ENCODE measurements around the gene SIRT1. TPM values are rescaled to one million over a fixed set of nuclear protein-coding genes. Genes with fewer than 3 reads are reported as not detected.

Gene SIRT1
- total and polyA plus RNA-seq, 9 of the 15 experiments (the other 6 are each of a cell fraction or from before 2014, with no cell fraction given): 7.8 to 25.8 (median 19.1) TPM

DNA sequence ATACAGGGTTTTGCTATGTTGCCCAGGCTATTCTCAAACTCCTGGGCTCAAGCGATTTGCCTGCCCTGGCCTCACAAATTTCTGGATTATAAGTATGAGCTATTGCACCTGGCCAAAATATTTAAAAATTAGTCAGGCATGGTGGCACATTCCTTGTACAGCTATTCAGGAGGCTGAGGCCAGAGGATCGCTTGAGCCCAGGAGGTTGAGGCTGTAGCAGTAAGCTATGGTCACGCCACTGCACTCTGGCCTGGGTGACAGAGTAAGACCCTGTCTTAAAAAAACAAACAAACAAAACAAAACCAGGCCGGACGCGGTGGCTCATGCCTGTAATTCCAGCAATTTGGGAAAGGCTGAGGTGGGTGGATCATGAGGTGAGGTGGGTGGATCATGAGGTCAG, 14.5 kb upstream of the SIRT1 start:
- Histone ChIP-seq H3K9me3 (replicated peaks; ENCODE audit: control insufficient read depth, insufficient read depth, low read depth, low read length) (no peaks in the 10 kb centered on the region), H3K79me2 (ENCODE audit: control insufficient read depth, insufficient read depth, low read length) (no peaks in the 10 kb centered on the region), H3K4me1 (replicated peaks in 1 of 2; ENCODE audit: control insufficient read depth in 2 of 2, insufficient read depth in 2 of 2, low read length in 2 of 2) (no peaks in the 10 kb centered on the region), H3K4me2 (ENCODE audit: insufficient read depth, low read length) (no peak overlapping the region), H3K27me3 (ENCODE audit: control insufficient read depth in 2 of 2, insufficient read depth in 2 of 2, low read length in 2 of 2) (no peaks in the 10 kb centered on the region), H3K9me1 (ENCODE audit: control insufficient read depth, insufficient read depth, low read length) (no peaks in the 10 kb centered on the region), H3K4me3 (no peak overlapping the region), H3K36me3 (ENCODE audit: control insufficient read depth, insufficient read depth, low read length) (no peaks in the 10 kb centered on the region), H3K9ac (ENCODE audit: insufficient read depth in 1 of 2, low read depth in 2 of 2, low read length in 2 of 2) (no peak overlapping the region), H4K20me1 (replicated peaks; ENCODE audit: control insufficient read depth, insufficient read depth, low read length) (no peaks in the 10 kb centered on the region), H3K27ac (ENCODE audit: extremely low read depth, low read depth, low read length) (no peak overlapping the region), H2AFZ (ENCODE audit: low read depth, low read length) (no peak overlapping the region)
- DNase-seq (ENCODE audit: extremely low read depth in 1 of 4, low spot score in 3 of 4): no peak
- TF ChIP-seq POLR3A (IDR thresholded peaks at IDR 0.05; ENCODE audit: borderline replicate concordance, extremely low read depth, insufficient read depth, insufficient read length) (no peak), E2F4 (CRISPR knock-in tag; IDR thresholded peaks at IDR 0.05; ENCODE audit: low read depth) (no peak), ZNF146 (CRISPR knock-in tag; IDR thresholded peaks at IDR 0.05; ENCODE audit: unreplicated experiment) (no peak), HNRNPUL1 (IDR thresholded peaks at IDR 0.05; ENCODE audit: low read length) (no peak), DPF2 (IDR thresholded peaks at IDR 0.05) (no peak), HNRNPL (IDR thresholded peaks at IDR 0.05; ENCODE audit: low read depth, low read length) (no peak), PTBP1 (IDR thresholded peaks at IDR 0.05; ENCODE audit: low read depth, low read length) (no peak), ELF2 (CRISPR knock-in tag; IDR thresholded peaks at IDR 0.05) (no peak), RFX5 (IDR thresholded peaks at IDR 0.05; ENCODE audit: low read depth, low read length) (no peak), SIX5 (IDR thresholded peaks at IDR 0.05; ENCODE audit: borderline replicate concordance in 1 of 2, insufficient read depth in 1 of 2, low read depth in 1 of 2, low read length in 2 of 2) (no peak), PHB2 (IDR thresholded peaks at IDR 0.05; ENCODE audit: low read depth) (no peak), CBX3 (IDR thresholded peaks at IDR 0.05; ENCODE audit: borderline replicate concordance in 1 of 2, low read length in 2 of 2) (no peak)
- TF ChIP-seq, protein P1, sequence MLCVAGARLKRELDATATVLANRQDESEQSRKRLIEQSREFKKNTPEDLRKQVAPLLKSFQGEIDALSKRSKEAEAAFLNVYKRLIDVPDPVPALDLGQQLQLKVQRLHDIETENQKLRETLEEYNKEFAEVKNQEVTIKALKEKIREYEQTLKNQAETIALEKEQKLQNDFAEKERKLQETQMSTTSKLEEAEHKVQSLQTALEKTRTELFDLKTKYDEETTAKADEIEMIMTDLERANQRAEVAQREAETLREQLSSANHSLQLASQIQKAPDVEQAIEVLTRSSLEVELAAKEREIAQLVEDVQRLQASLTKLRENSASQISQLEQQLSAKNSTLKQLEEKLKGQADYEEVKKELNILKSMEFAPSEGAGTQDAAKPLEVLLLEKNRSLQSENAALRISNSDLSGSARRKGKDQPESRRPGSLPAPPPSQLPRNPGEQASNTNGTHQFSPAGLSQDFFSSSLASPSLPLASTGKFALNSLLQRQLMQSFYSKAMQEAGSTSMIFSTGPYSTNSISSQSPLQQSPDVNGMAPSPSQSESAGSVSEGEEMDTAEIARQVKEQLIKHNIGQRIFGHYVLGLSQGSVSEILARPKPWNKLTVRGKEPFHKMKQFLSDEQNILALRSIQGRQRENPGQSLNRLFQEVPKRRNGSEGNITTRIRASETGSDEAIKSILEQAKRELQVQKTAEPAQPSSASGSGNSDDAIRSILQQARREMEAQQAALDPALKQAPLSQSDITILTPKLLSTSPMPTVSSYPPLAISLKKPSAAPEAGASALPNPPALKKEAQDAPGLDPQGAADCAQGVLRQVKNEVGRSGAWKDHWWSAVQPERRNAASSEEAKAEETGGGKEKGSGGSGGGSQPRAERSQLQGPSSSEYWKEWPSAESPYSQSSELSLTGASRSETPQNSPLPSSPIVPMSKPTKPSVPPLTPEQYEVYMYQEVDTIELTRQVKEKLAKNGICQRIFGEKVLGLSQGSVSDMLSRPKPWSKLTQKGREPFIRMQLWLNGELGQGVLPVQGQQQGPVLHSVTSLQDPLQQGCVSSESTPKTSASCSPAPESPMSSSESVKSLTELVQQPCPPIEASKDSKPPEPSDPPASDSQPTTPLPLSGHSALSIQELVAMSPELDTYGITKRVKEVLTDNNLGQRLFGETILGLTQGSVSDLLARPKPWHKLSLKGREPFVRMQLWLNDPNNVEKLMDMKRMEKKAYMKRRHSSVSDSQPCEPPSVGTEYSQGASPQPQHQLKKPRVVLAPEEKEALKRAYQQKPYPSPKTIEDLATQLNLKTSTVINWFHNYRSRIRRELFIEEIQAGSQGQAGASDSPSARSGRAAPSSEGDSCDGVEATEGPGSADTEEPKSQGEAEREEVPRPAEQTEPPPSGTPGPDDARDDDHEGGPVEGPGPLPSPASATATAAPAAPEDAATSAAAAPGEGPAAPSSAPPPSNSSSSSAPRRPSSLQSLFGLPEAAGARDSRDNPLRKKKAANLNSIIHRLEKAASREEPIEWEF (CRISPR knock-in tag; IDR thresholded peaks at IDR 0.05): no peak
- in situ Hi-C loops (cut with MboI): loop anchor here (10.0 kb wide), 1 partner anchor 455 kb away; no protein-coding TSS in a partner anchor
- ChIA-PET POLR2A (no interaction called here), CTCF (ENCODE audit: low intra/inter-chr PET ratio) (no interaction called here)
- intact Hi-C loops (cut with micrococcal nuclease): loop anchor here (10.0 kb wide), 1 partner anchor 1025 kb away; no protein-coding TSS in a partner anchor
- ATAC-seq: no peak
- 81% methylated on average over 6 of the region's 6 CpGs for WGBS (ENCODE audit: insufficient coverage, low coverage, missing lambda C conversion rate)
- no TSS peak for BruUV-seq (replicated peaks)
- FAIRE-seq: no peak

Data from K562 (cell line).